ENCODE data around the gene TNFSF12. TPM values are rescaled to one million over a fixed set of nuclear protein-coding genes. Genes with fewer than 3 reads are reported as not detected.
A peak's percentile ranks its signal among the peaks of the same experiment; 100 is the strongest.

The TNFSF12 gene
- total and polyA plus RNA-seq, 12 donors: 3.3 to 134 (median 54.7) TPM

DNA sequence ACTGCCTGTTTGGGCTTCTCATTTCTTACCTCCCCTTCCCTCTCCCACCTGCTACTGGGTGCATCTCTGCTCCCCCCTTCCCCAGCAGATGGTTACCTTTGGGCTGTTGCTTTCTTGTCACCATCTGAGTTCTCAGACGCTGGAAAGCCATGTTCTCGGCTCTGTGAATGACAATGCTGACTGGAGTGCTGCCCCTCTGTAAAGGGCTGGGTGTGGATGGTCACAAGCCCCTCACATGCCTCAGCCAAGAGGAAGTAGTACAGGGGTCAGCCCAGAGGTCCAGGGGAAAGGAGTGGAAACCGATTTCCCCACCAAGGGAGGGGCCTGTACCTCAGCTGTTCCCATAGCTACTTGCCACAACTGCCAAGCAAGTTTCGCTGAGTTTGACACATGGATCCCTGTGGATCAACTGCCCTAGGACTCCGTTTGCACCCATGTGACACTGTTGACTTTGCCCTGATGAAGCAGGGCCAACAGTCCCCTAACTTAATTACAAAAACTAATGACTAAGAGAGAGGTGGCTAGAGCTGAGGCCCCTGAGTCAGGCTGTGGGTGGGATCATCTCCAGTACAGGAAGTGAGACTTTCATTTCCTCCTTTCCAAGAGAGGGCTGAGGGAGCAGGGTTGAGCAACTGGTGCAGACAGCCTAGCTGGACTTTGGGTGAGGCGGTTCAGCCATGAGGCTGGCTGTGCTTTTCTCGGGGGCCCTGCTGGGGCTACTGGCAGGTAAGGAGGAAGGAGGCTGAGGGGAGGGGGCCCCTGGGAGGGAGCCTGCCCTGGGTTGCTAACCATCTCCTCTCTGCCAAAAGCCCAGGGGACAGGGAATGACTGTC, 30.4 kb downstream of the TNFSF12 start, which contains the start of gene CD68:
CD68 (plus strand) TSS at position 638 of the 833 bp plus-strand sequence; CDS start at position 678, 40 bp downstream.
- Histone ChIP-seq H3K4me1 (replicated peaks in 1 of 2) (peaks cover 40 to 78% of the 10 kb centered on the region in 2 donors), H3K27ac (peak within 1 kb of the TSS; percentile 47 to 97 (median 81)), H3K27me3 (no peaks in the 10 kb centered on the region), H3K4me3 (peak within 1 kb of the TSS in 1 of 4 donors; percentile 54), H3K9me3 (replicated peaks in 1 of 3) (no peaks in the 10 kb centered on the region), H3K36me3 (replicated peaks in 1 of 2) (peaks cover 0 to 49% of the 10 kb centered on the region in 2 donors)
- TF ChIP-seq, protein P1, sequence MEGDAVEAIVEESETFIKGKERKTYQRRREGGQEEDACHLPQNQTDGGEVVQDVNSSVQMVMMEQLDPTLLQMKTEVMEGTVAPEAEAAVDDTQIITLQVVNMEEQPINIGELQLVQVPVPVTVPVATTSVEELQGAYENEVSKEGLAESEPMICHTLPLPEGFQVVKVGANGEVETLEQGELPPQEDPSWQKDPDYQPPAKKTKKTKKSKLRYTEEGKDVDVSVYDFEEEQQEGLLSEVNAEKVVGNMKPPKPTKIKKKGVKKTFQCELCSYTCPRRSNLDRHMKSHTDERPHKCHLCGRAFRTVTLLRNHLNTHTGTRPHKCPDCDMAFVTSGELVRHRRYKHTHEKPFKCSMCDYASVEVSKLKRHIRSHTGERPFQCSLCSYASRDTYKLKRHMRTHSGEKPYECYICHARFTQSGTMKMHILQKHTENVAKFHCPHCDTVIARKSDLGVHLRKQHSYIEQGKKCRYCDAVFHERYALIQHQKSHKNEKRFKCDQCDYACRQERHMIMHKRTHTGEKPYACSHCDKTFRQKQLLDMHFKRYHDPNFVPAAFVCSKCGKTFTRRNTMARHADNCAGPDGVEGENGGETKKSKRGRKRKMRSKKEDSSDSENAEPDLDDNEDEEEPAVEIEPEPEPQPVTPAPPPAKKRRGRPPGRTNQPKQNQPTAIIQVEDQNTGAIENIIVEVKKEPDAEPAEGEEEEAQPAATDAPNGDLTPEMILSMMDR (IDR thresholded peaks at IDR 0.05): no peak
- TF ChIP-seq POLR2A (IDR thresholded peaks at IDR 0.05): peak; percentile 67 to 82
- intact Hi-C loops (cut with DNase I): no loop called here
- WGBS, 4 donors: 13 to 18% (median 15%) methylated on average over 6 to 7 of the region's 7 CpGs
- DNase-seq: peak; percentile 49 to 91 (median 86)

GRCh38 chr17:7579834-7580603, 31.2 kb downstream of the TNFSF12 start:
- TF ChIP-seq, protein P1 (IDR thresholded peaks at IDR 0.05): no peak
- no peak for TF ChIP-seq POLR2A (IDR thresholded peaks at IDR 0.05)
- WGBS, 4 donors: 65 to 82% (median 70%) methylated on average over 9 to 12 of the region's 12 CpGs
- intact Hi-C loops (cut with DNase I): no loop called here
- no peaks in the 10 kb centered on the region for H3K9me3 ChIP-seq (replicated peaks in 1 of 3)
- H3K36me3 ChIP-seq (replicated peaks in 1 of 2): peaks cover 0 to 41% of the 10 kb centered on the region in 2 donors
- H3K27me3 ChIP-seq: no peaks in the 10 kb centered on the region
- no peak for DNase-seq
- peak overlapping the region in 1 of 4 donors; percentile 54 for H3K4me3 ChIP-seq
- H3K27ac ChIP-seq: peak overlapping the region; percentile 47 to 97 (median 81)
- H3K4me1 ChIP-seq (replicated peaks in 1 of 2): peaks cover 41 to 78% of the 10 kb centered on the region in 2 donors

GRCh38 chr17:7580604-7581575, 32.0 kb downstream of the TNFSF12 start:
- 77 to 83% (median 81%) methylated on average over 23 of the region's 23 CpGs for WGBS, 4 donors
- Histone ChIP-seq H3K9me3 (replicated peaks in 1 of 3) (no peaks in the 10 kb centered on the region), H3K36me3 (replicated peaks in 1 of 2) (peaks cover 0 to 32% of the 10 kb centered on the region in 2 donors), H3K27me3 (no peaks in the 10 kb centered on the region), H3K4me1 (replicated peaks in 1 of 2) (peaks cover 36 to 74% of the 10 kb centered on the region in 2 donors), H3K4me3 (peak overlapping the region in 1 of 4 donors; percentile 54), H3K27ac (peak overlapping the region in 3 of 5 donors; percentile 47 to 97 (median 96))
- no peak for DNase-seq
- TF ChIP-seq, protein P1 (IDR thresholded peaks at IDR 0.05): no peak
- no peak for TF ChIP-seq POLR2A (IDR thresholded peaks at IDR 0.05)
- intact Hi-C loops (cut with DNase I): no loop called here
